ENCODE results near the gene ST3GAL2. TPM values are rescaled to one million over a fixed set of nuclear protein-coding genes. Genes with fewer than 3 reads are reported as not detected.

The ST3GAL2 gene
- total and polyA plus RNA-seq, 10 of the 15 experiments (the other 5 are each of a cell fraction or from before 2014, with no cell fraction given) = 0.95 to 61.7 (median 25.9) TPM

GRCh38 chr16:70476272-70477020 is 37.5 kb upstream of the ST3GAL2 start (continued):
- TF ChIP-seq ZNF592 (IDR thresholded peaks at IDR 0.05) (no peak), CREB1 (IDR thresholded peaks at IDR 0.05; ENCODE audit: low read depth) (peak; percentile 69), KAT2A (conservative IDR thresholded peaks at IDR 0.05; ENCODE audit: control insufficient read depth, low read depth, low read length) (no peak), NKRF (conservative IDR thresholded peaks at IDR 0.05) (peak; percentile 11; the same call in 1 of the 2 replicates), ZNF622 (IDR thresholded peaks at IDR 0.05) (no peak), SUPT20H (IDR thresholded peaks at IDR 0.05; ENCODE audit: borderline replicate concordance, control insufficient read depth, low read depth, low read length) (no peak), PBX3 (IDR thresholded peaks at IDR 0.05; ENCODE audit: insufficient replicate concordance, low read depth, low read length) (peak; percentile 64), CBX5 (IDR thresholded peaks at IDR 0.05; ENCODE audit: low read depth) (no peak; the same call in 1 of the 2 replicates), HDAC6 (IDR thresholded peaks at IDR 0.05; ENCODE audit: unreplicated experiment) (no peak), ATF3 (IDR thresholded peaks at IDR 0.05; ENCODE audit: borderline replicate concordance, extremely low read depth, low read depth, low read length) (no peak), EZH2 (IDR thresholded peaks at IDR 0.05; ENCODE audit: borderline replicate concordance, control insufficient read depth, low read depth, low read length) (no peak), MYB (IDR thresholded peaks at IDR 0.05; ENCODE audit: borderline replicate concordance, low read depth, low read length) (peak; percentile 71; the same call in 1 of the 2 replicates), SREBF2 (IDR thresholded peaks at IDR 0.05; ENCODE audit: low read length) (no peak), REST (IDR thresholded peaks at IDR 0.05; ENCODE audit: low read depth, low read length) (no peak), MTA3 (IDR thresholded peaks at IDR 0.05; ENCODE audit: borderline replicate concordance, low read length) (peak; percentile 27; the same call in 1 of the 2 replicates), RBBP5 (conservative IDR thresholded peaks at IDR 0.05) (no peak), HDGF (IDR thresholded peaks at IDR 0.05) (peak; percentile 83), HCFC1 (IDR thresholded peaks at IDR 0.05; ENCODE audit: low read length) (no peak)

All from GM12878 (cell line).